HL-60 (cell line): Measurements from ENCODE around the gene GRAMD2A.

ENCODE experiments used
- CTCF ChIP-seq: IDR thresholded peaks from one replicate; pipeline ENCODE4 v1.5.1; 2011; ENCODE audit warnings: low read length, control low read depth, inconsistent platforms; ENCODE audit not compliant: insufficient read depth
- GABPA ChIP-seq: IDR thresholded peaks from 2 replicates; pipeline ENCODE4 v1.6.1; 2012; ENCODE audit warnings: low read depth
- POLR2AphosphoS5 ChIP-seq: IDR thresholded peaks from 2 replicates; pipeline ENCODE4 v1.6.1; 2012; ENCODE audit warnings: low read depth
- REST ChIP-seq: IDR thresholded peaks from 2 replicates; pipeline ENCODE4 v1.6.1; 2012; ENCODE audit warnings: low read depth; ENCODE audit not compliant: insufficient replicate concordance
- SPI1 ChIP-seq: IDR thresholded peaks from 2 replicates; pipeline ENCODE4 v1.6.1; 2012; ENCODE audit warnings: low read depth, mild to moderate bottlenecking, borderline replicate concordance

- TF ChIP-seq CTCF (no peak), REST (no peak), POLR2AphosphoS5 (no peak), SPI1 (no peak), GABPA (no peak)
Observed at GRCh38 chr15:72170691-72171090, 26.9 kb downstream of the GRAMD2A start.
